GM11168 (cell line): ENCODE measurements around the gene CYS1.

Experiments used
- in situ Hi-C: fragments of 300-500 bp; cut with MboI; formaldehyde crosslinking; loops from one replicate; pipeline ENCODE4 v1.12.0; 2022; ENCODE audit warnings: low sequenced_read_pairs; ENCODE audit not compliant: unreplicated experiment

CYS1 gene

DNA sequence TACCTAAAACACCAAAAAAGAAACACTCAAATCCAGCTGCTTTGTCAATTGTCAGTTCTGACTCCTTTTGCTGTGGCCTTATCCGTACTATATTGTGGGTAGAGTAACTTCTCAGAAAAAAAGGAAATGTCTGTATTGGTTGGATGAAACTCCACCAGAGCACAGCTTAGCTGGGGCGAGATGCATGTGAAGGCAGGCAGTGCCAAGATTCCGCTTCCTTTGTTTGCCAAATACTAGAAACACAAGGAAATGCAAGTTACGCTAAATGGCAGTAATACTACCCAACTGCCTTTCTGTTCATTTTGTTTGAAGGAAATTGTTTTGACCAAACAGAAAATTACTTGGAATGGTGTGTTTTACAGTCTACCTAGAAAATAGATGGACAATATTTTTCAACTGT lies 26.9 kb downstream of the CYS1 start:
- in situ Hi-C loops = no loop called here

DNA sequence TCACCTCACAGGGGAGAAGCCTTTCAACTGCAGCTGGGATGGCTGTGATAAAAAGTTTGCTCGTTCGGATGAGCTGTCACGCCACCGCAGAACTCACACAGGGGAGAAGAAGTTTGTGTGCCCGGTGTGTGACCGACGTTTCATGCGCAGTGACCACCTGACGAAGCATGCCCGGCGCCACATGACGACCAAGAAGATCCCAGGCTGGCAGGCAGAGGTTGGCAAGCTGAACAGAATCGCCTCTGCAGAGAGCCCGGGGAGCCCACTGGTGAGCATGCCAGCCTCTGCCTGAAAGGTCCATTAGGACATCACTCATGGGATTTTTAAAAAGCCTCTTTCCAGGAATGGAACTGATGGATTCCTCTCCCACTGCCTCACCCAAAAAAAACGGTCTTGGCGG lies 28.0 kb downstream of the CYS1 start:
- in situ Hi-C loops = no loop called here

DNA sequence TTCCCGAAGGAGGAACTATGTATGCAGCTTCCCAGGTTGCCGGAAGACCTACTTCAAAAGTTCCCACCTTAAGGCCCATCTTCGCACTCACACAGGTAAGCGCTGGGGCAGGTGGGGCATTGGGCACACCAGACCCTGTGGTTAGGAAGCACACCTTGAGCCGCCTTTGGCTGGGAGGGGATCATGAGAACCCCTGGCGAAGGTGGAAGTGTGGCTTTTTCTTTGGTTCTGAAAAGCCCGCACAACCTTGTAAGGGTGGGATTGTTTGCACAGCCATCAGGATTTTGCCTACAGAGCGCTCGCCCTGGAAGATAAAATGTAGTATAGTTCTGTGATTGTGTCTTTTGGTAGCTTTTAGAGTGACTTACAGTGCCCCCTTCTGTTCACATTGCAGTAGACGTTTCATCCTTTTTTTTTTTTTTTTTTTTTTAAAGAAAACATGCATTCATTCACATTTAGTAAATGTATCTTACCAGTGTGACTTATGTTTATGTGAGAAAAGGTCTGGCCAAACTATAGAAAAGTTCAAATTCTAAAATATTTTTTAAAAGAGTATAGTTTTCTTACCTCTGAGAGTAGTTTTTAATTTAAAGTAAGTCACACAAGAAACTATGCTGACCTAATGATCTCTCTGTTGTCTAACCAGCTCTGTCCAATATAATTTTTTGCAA lies 31.6 kb downstream of the CYS1 start:
- in situ Hi-C loops = loop anchor here (25.0 kb wide), 1 partner anchor 236 kb away; no protein-coding TSS in a partner anchor

DNA sequence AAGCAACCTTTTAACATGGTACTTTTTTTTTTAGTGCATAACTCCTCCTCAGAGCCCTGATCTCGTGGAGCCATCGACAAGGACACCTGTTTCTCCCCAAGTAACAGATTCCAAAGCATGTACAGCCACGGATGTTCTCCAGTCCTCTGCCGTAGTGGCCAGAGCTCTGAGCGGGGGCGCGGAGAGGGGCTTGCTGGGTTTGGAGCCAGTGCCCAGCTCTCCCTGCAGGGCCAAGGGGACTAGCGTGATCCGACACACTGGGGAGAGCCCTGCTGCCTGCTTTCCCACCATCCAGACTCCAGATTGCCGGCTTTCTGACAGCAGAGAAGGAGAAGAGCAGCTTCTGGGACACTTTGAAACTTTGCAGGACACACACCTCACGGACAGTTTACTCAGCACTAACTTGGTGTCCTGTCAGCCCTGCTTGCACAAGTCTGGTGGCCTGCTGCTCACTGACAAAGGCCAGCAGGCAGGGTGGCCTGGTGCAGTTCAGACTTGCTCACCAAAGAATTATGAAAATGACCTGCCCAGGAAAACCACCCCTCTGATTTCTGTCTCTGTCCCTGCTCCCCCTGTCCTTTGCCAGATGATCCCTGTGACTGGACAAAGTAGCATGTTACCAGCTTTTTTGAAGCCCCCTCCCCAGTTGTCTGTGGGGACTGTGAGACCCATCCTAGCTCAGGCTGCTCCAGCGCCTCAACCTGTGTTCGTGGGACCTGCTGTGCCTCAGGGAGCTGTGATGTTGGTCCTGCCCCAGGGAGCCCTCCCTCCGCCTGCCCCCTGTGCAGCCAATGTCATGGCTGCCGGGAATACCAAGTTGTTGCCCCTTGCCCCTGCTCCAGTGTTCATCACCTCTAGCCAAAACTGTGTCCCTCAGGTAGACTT lies 32.4 kb downstream of the CYS1 start:
- in situ Hi-C loops = loop anchor here (25.0 kb wide), 1 partner anchor 236 kb away; no protein-coding TSS in a partner anchor

DNA sequence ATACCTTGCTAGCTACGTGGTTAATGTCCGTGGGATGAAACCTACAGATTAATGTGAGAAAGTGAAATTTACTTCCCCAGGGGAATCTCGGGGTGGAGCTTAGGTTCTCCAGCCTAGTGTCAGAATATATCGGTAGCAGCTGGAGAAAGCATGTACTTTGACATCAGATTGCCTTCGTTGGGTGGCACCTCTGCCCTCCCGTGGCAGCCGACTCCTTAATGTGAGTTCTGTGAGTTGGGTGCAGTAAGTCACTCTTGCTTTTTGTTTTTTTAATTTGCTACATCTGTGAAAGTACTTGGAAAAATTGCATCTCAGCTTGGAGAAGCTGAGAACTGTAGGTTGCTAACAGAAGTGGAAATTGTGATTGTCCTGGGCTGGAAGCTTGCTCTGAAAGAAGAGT lies 33.3 kb downstream of the CYS1 start:
- in situ Hi-C loops = loop anchor here (25.0 kb wide), 1 partner anchor 235 kb away; no protein-coding TSS in a partner anchor

DNA sequence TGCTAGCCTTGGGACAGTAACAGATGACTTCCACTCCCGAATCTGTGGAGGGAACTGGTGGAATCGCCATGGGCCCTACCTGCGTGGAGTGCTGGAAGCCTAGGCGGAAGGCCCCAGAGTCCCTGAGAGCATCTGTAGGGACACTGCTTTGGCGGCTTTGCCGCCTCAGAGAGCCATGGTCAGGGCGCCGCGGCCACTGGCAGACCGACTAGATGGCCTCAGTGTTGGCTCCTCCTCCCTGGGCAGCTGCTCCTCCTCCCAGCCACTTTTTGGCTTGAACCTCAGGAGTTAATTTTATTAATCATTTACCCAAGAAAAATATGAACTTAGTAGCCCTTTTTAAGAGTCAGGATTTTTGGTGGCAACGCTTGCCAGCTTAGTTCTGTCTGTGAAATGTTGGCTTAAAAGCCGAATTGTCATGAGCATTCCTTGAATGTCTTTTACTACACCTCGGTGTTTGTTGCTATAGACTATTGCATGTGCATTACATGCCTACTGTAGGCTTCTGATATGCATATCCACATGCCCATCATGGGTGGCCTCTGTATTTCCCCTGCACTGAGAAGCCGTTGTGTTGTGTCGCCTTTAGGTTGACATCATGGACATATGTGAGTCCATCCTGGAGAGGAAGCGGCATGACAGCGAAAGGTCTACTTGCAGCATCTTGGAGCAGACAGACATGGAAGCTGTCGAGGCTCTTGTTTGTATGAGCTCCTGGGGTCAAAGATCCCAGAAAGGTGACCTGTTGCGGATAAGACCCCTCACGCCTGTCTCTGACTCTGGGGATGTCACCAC lies 34.5 kb downstream of the CYS1 start:
- in situ Hi-C loops = loop anchor here (25.0 kb wide), 1 partner anchor 233 kb away; no protein-coding TSS in a partner anchor

DNA sequence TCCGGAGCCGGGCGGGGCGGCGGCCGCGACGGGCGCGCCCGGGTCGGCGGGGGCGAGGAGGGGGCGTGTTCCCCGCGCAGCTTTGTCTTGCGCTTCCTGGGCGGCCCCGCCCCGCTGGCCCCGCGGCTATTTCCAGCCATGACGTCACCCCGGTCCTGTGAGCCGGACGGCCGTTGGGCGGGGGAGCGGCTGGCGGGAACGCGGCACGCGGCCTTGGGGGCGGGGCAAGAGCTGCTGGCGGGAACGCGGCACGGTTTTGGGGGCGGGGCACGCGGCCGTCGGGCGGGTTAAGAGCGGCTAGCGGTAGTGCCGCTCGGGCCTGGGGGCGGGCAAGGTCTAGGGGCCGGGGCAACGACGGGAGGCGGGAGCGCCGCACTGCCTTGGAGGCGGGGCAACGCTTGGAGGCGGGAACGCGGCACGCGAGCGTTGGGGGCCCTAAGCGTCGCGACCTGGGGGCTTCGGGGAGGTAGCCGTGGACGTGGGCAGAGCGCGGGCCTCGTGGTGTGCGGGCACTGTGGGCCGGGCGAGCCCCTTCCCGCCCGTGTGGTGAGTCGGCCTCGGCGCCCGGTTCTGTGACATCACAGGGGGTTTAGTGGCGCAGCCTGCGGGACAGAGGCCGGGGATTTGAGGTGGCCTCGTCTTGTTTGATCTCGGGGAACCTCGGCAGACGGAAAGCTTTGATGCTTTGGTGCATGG lies 36.2 kb downstream of the CYS1 start:
- in situ Hi-C loops = loop anchor here (25.0 kb wide), 1 partner anchor 232 kb away; no protein-coding TSS in a partner anchor

- in situ Hi-C loops = loop anchor here (25.0 kb wide), 1 partner anchor 231 kb away; no protein-coding TSS in a partner anchor
These were observed 36.8 kb downstream of the CYS1 start, which contains the start of gene KLF11 for GRCh38 chr2:10043256-10043905. KLF11 (plus strand) TSS chr2:10043550; CDS start chr2:10043717, 167 bp downstream.

- in situ Hi-C loops = loop anchor here (25.0 kb wide), 1 partner anchor 230 kb away; no protein-coding TSS in a partner anchor
These were observed 37.7 kb downstream of the CYS1 start for GRCh38 chr2:10042301-10043161.

DNA sequence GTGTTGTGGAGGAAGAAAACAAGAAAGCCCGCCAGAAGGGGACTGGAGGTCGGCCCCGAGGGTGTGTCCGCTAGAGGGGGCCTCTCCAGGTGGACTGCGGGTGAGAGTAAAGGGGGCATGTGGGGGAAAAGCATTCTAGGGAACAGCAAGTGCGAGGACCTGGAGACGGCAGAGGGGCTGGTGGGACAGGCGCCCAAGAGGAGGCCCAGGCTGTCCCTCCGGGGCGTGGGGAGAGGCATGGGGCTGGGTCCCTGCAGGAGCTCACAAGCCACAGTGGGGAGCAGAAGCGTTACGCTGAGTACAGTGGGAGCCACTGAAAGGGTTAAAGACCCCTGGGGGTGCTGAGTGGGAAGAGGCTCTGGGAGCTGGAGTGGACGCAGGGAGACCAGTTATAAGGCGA lies 38.5 kb downstream of the CYS1 start:
- in situ Hi-C loops = loop anchor here (25.0 kb wide), 1 partner anchor 229 kb away; no protein-coding TSS in a partner anchor

- in situ Hi-C loops = loop anchor here (25.0 kb wide), 1 partner anchor 228 kb away; no protein-coding TSS in a partner anchor
These were observed 40.4 kb downstream of the CYS1 start for GRCh38 chr2:10039658-10040410.

GRCh38 chr2:10038716-10039115 lies 41.5 kb downstream of the CYS1 start:
- in situ Hi-C loops = loop anchor here (25.0 kb wide), 1 partner anchor 226 kb away; no protein-coding TSS in a partner anchor

DNA sequence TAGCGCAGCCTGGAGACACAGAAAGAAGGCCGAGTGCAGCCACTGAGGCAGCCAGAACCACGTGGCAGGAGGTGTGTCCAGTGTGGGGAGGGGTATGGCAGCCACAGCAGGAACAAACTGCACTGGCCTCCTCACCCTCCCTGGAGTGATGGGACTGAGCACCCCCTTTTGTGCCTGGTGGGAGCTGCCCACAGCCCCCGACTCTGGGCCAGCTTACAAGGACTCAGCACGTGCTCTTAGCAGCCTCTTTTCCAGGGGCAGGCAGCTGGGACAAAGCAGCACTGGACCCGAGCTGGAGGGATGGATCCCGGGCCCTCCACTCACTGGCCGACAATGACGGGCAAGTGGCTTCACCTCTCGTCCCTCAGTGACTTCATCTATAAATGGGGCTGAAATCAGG lies 42.1 kb downstream of the CYS1 start:
- in situ Hi-C loops = loop anchor here (25.0 kb wide), 1 partner anchor 226 kb away; no protein-coding TSS in a partner anchor

DNA sequence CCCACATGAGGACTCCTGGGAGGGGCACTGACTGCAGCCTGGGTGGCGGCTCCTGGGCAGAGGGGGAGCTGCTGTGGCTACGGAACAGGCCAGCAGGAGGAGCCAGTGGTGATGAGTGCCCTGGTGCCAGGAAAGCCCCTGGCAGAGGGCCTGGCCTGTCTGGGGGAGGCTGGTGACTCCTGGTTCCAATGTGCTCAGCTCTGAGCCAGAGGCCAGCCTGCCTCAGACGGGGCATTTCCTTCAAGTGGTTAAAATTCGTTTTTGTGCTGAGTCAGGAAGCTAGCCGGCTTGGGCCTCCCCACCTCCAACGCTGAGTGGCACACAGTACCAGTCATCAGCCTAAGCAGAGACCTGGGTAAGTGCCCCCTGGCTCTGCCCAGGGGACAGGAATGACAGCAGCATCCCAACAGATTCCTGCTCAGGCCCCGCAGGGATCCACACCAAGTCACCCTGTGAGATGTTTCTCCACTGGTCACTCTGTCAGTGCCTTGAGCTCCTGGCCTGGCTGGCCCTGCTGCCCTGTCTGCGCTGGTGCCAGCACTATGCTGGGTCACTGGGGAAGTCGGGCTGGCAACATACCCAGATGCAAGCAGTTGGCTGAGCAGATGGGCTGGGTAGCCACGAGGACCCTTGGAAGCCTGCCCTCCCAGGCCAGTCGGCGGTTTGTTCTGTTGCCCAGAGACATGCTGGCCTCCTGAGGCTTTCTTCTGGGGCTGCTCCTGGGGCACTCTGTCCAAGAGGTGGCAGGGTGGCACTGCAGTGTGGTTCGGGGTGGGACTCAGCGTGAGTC lies 43.9 kb downstream of the CYS1 start:
- in situ Hi-C loops = loop anchor here (25.0 kb wide), 1 partner anchor 224 kb away; no protein-coding TSS in a partner anchor

GRCh38 chr2:10035633-10036032 lies 44.6 kb downstream of the CYS1 start:
- in situ Hi-C loops = loop anchor here (25.0 kb wide), 1 partner anchor 223 kb away; no protein-coding TSS in a partner anchor

DNA sequence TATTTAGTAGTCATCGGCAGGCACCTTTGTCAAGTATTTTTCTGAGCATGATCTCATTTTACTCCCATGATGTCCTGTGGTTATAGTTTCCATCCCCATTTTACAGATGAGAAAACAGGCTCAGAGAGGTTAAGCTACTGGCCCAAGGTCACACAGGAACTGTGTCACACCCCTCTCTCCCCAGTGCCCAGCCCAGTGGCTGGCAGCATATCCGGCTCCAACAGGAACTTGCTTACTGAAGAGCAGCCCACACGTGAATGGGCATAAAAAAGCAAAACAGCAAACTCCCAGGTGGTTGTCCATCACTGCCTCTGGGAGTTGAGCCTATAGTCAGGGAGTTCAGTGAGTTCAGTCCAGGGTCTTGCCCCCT lies 45.2 kb downstream of the CYS1 start:
- in situ Hi-C loops = loop anchor here (25.0 kb wide), 1 partner anchor 223 kb away; no protein-coding TSS in a partner anchor
